ENCODE results near the gene RUNX1.

The RUNX1 gene

DNA sequence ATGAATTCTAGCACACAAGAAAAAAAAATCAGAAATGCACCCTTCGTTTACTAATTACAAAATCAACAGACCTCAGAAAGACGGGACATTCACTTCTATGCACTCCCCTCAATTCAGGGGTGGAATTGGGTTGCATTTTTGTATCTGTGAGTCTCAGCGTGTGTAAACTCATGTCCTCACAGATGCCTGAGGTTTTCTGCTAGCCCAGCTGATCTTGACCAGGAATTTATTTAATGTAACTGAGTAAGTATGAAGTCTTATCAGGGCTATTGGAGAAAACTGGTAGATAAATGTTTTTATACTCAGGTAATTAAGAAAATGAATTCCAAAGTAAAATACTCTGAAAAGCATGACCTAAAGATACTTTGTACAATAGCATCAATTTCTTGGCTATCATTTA lies 167.7 kb downstream of the RUNX1 start:
- H3K27me3 Mint-ChIP-seq (ENCODE audit: low read depth) = peaks cover 50% of the 10 kb centered on the region
- H3K4me1 Mint-ChIP-seq = peaks cover 23% of the 10 kb centered on the region
- TF ChIP-seq, protein P1, sequence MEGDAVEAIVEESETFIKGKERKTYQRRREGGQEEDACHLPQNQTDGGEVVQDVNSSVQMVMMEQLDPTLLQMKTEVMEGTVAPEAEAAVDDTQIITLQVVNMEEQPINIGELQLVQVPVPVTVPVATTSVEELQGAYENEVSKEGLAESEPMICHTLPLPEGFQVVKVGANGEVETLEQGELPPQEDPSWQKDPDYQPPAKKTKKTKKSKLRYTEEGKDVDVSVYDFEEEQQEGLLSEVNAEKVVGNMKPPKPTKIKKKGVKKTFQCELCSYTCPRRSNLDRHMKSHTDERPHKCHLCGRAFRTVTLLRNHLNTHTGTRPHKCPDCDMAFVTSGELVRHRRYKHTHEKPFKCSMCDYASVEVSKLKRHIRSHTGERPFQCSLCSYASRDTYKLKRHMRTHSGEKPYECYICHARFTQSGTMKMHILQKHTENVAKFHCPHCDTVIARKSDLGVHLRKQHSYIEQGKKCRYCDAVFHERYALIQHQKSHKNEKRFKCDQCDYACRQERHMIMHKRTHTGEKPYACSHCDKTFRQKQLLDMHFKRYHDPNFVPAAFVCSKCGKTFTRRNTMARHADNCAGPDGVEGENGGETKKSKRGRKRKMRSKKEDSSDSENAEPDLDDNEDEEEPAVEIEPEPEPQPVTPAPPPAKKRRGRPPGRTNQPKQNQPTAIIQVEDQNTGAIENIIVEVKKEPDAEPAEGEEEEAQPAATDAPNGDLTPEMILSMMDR (IDR thresholded peaks at IDR 0.05; ENCODE audit: unreplicated experiment in 3 of 3) = no peak
- no peak overlapping the region for H3K4me3 Mint-ChIP-seq
- no peak overlapping the region for H3K27ac Mint-ChIP-seq
- H3K9me3 Mint-ChIP-seq = no peaks in the 10 kb centered on the region
- H3K36me3 Mint-ChIP-seq (ENCODE audit: low read depth) = no peaks in the 10 kb centered on the region

DNA sequence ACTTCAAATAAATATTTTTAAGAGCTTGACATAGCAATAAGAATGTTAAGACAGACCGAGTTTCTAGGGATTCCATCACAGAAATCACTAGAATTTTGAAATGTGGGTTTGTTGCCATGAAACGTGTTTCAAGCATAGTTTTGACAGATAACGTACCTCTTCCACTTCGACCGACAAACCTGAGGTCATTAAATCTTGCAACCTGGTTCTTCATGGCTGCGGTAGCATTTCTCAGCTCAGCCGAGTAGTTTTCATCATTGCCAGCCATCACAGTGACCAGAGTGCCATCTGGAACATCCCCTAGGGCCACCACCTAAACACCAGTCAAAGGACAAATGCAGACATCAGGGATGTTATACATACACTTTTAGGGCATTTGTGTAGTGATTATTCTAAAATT lies 168.7 kb downstream of the RUNX1 start:
- Mint-ChIP-seq H3K4me1 (peaks cover 14% of the 10 kb centered on the region), H3K27ac (no peak overlapping the region)

GRCh38 chr21:34878940-34879339 lies 170.2 kb downstream of the RUNX1 start:
- H3K4me3 Mint-ChIP-seq = no peak overlapping the region
- peaks cover 17% of the 10 kb centered on the region for H3K4me1 Mint-ChIP-seq
- H3K9me3 Mint-ChIP-seq = no peaks in the 10 kb centered on the region
- no peak overlapping the region for H3K27ac Mint-ChIP-seq
- H3K36me3 Mint-ChIP-seq (ENCODE audit: low read depth) = no peaks in the 10 kb centered on the region
- peaks cover 27% of the 10 kb centered on the region for H3K27me3 Mint-ChIP-seq (ENCODE audit: low read depth)
- TF ChIP-seq, protein P1 (IDR thresholded peaks at IDR 0.05; ENCODE audit: unreplicated experiment in 3 of 3) = no peak

More for the DNA sequence above, 168.7 kb downstream of the RUNX1 start:
- no peak overlapping the region for H3K4me3 Mint-ChIP-seq
- no peaks in the 10 kb centered on the region for H3K9me3 Mint-ChIP-seq
- TF ChIP-seq, protein P1 (IDR thresholded peaks at IDR 0.05; ENCODE audit: unreplicated experiment in 3 of 3) = no peak
- H3K36me3 Mint-ChIP-seq (ENCODE audit: low read depth) = no peaks in the 10 kb centered on the region
- peaks cover 40% of the 10 kb centered on the region for H3K27me3 Mint-ChIP-seq (ENCODE audit: low read depth)

- Mint-ChIP-seq H3K27ac (no peak overlapping the region), H3K36me3 (ENCODE audit: low read depth) (no peaks in the 10 kb centered on the region), H3K4me3 (no peak overlapping the region), H3K9me3 (no peaks in the 10 kb centered on the region), H3K4me1 (peaks cover 13% of the 10 kb centered on the region), H3K27me3 (ENCODE audit: low read depth) (peaks cover 23% of the 10 kb centered on the region)
- TF ChIP-seq, protein P1 (IDR thresholded peaks at IDR 0.05; ENCODE audit: unreplicated experiment in 3 of 3) = no peak
Measured at GRCh38 chr21:34878501-34878900, 170.6 kb downstream of the RUNX1 start.

GRCh38 chr21:34877485-34878128 lies 171.5 kb downstream of the RUNX1 start:
- Mint-ChIP-seq H3K27ac (no peak overlapping the region), H3K36me3 (ENCODE audit: low read depth) (no peaks in the 10 kb centered on the region), H3K27me3 (ENCODE audit: low read depth) (peaks cover 14% of the 10 kb centered on the region), H3K4me3 (no peak overlapping the region), H3K4me1 (peaks cover 8% of the 10 kb centered on the region), H3K9me3 (no peaks in the 10 kb centered on the region)
- TF ChIP-seq, protein P1 (IDR thresholded peaks at IDR 0.05; ENCODE audit: unreplicated experiment in 3 of 3) = no peak

DNA sequence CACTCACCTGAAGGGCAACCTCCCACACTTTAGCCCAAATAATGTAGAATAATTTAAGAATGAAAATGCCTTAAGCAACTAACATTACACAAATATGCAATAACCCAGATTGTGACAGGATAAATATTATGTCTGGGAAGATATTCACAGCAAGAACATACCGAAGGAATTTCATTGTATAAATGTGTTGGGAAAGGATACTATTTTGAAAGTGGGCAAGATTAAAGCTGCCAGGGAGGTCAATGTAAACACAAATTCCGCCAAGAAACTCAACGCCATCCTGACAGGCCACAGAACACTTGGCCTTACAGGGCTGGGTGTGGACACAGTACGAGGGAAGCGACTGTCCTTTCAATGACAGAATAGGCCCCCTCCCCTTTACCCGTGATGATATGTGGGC lies 173.3 kb downstream of the RUNX1 start:
- Mint-ChIP-seq H3K4me1 (peaks cover 10% of the 10 kb centered on the region), H3K27ac (no peak overlapping the region), H3K27me3 (ENCODE audit: low read depth) (no peaks in the 10 kb centered on the region), H3K36me3 (ENCODE audit: low read depth) (no peaks in the 10 kb centered on the region), H3K4me3 (no peak overlapping the region), H3K9me3 (no peaks in the 10 kb centered on the region)
- TF ChIP-seq, protein P1 (IDR thresholded peaks at IDR 0.05; ENCODE audit: unreplicated experiment in 3 of 3) = no peak
